Measurements from ENCODE around the gene SYNDIG1. TPM values are rescaled to one million over a fixed set of nuclear protein-coding genes. Genes with fewer than 3 reads are reported as not detected.

Gene SYNDIG1
- total and polyA plus RNA-seq, 2 experiments from 2014 or later = 1.7 to 2.4 TPM

GRCh38 chr20:24534282-24534681 is 64.9 kb downstream of the SYNDIG1 start:
- Histone ChIP-seq H3K4me3 (no peak overlapping the region), H3K9me3 (ENCODE audit: low read depth) (no peaks in the 10 kb centered on the region), H3K27ac (no peak overlapping the region), H3K36me3 (no peaks in the 10 kb centered on the region), H3K27me3 (no peaks in the 10 kb centered on the region), H3K4me1 (ENCODE audit: low read depth) (no peaks in the 10 kb centered on the region)
- TF ChIP-seq CTCF (IDR thresholded peaks at IDR 0.05; ENCODE audit: low read depth, low read length) = no peak
- no peak for DNase-seq (ENCODE audit: low read depth in 1 of 2, low spot score in 1 of 2)

- no peaks in the 10 kb centered on the region for H3K36me3 ChIP-seq
- DNase-seq (ENCODE audit: low read depth in 1 of 2, low spot score in 1 of 2) = no peak
- no peaks in the 10 kb centered on the region for H3K9me3 ChIP-seq (ENCODE audit: low read depth)
- no peak overlapping the region for H3K4me3 ChIP-seq
- TF ChIP-seq CTCF (IDR thresholded peaks at IDR 0.05; ENCODE audit: low read depth, low read length) = no peak
- H3K4me1 ChIP-seq (ENCODE audit: low read depth) = no peaks in the 10 kb centered on the region
- no peak overlapping the region for H3K27ac ChIP-seq
- H3K27me3 ChIP-seq = no peaks in the 10 kb centered on the region
Measured at GRCh38 chr20:24535941-24536730, 66.7 kb downstream of the SYNDIG1 start.

- Histone ChIP-seq H3K27me3 (no peaks in the 10 kb centered on the region), H3K4me1 (ENCODE audit: low read depth) (no peaks in the 10 kb centered on the region), H3K4me3 (no peak overlapping the region), H3K36me3 (no peaks in the 10 kb centered on the region), H3K27ac (no peak overlapping the region), H3K9me3 (ENCODE audit: low read depth) (no peaks in the 10 kb centered on the region)
- TF ChIP-seq CTCF (IDR thresholded peaks at IDR 0.05; ENCODE audit: low read depth, low read length) = no peak
- DNase-seq (ENCODE audit: low read depth in 1 of 2, low spot score in 1 of 2) = no peak
Measured at GRCh38 chr20:24537210-24537609, 67.8 kb downstream of the SYNDIG1 start.

- Histone ChIP-seq H3K27ac (no peak overlapping the region), H3K4me1 (ENCODE audit: low read depth) (no peaks in the 10 kb centered on the region), H3K4me3 (no peak overlapping the region), H3K36me3 (no peaks in the 10 kb centered on the region), H3K9me3 (ENCODE audit: low read depth) (no peaks in the 10 kb centered on the region), H3K27me3 (no peaks in the 10 kb centered on the region)
- DNase-seq (ENCODE audit: low read depth in 1 of 2, low spot score in 1 of 2) = no peak
- TF ChIP-seq CTCF (IDR thresholded peaks at IDR 0.05; ENCODE audit: low read depth, low read length) = no peak
Measured at GRCh38 chr20:24542721-24543120, 73.3 kb downstream of the SYNDIG1 start.

- Histone ChIP-seq H3K27me3 (no peaks in the 10 kb centered on the region), H3K27ac (no peak overlapping the region), H3K4me1 (ENCODE audit: low read depth) (no peaks in the 10 kb centered on the region), H3K36me3 (no peaks in the 10 kb centered on the region), H3K4me3 (no peak overlapping the region), H3K9me3 (ENCODE audit: low read depth) (no peaks in the 10 kb centered on the region)
- no peak for DNase-seq (ENCODE audit: low read depth in 1 of 2, low spot score in 1 of 2)
- no peak for TF ChIP-seq CTCF (IDR thresholded peaks at IDR 0.05; ENCODE audit: low read depth, low read length)
Measured at GRCh38 chr20:24543168-24543567, 73.7 kb downstream of the SYNDIG1 start.

All from cardiac muscle cell (in vitro differentiated cells and primary cell).